Natural killer cell (primary cell): ENCODE data around the gene VGLL4. TPM values are rescaled to one million over a fixed set of nuclear protein-coding genes. Genes with fewer than 3 reads are reported as not detected.

ENCODE experiments used
- ATAC-seq, 3 donors: fragments of 150-1000 bp in 2 of 3; fragments of 200-7000 bp in 1 of 3; cut with Tn5 transposase; 1 replicate in 1 of 3; 2 replicates in 2 of 3; pipeline ENCODE4 v1.10.0; 2021; ENCODE audit warnings: mild to moderate bottlenecking in 2 of 3, moderate library complexity in 2 of 3
- DNase-seq, 2 donors: peaks; one replicate each; pipeline versions ENCODE4 v3.0.0 to v3.0.0-alpha.2; 2013 to 2021; ENCODE audit warnings: mixed read lengths in 1 of 2
- H3K27ac ChIP-seq: one replicate; pipeline ENCODE4 v1.5.1; 2013; ENCODE audit warnings: mild to moderate bottlenecking, low read length
- H3K27me3 ChIP-seq: one replicate; pipeline ENCODE4 v1.6.1; 2013; ENCODE audit warnings: low read length; ENCODE audit not compliant: control insufficient read depth, insufficient read depth
- H3K36me3 ChIP-seq: one replicate; pipeline ENCODE4 v1.6.1; 2013; ENCODE audit warnings: low read length; ENCODE audit not compliant: control insufficient read depth, insufficient read depth
- H3K4me1 ChIP-seq: one replicate; pipeline ENCODE4 v1.6.1; 2013; ENCODE audit warnings: low read length; ENCODE audit not compliant: control insufficient read depth, insufficient read depth
- H3K4me3 ChIP-seq: one replicate; pipeline ENCODE4 v1.5.1; 2013; ENCODE audit warnings: low read length
- H3K9me3 ChIP-seq: one replicate; pipeline ENCODE4 v1.6.1; 2013; ENCODE audit warnings: low read length; ENCODE audit not compliant: control insufficient read depth, insufficient read depth
- H3K27ac Mint-ChIP-seq, 2 donors: one replicate each; pipeline ENCODE4 v1.8.0; 2022; ENCODE audit warnings: mild to moderate bottlenecking in 2 of 2, mixed read lengths in 2 of 2, moderate library complexity in 1 of 2
- H3K27me3 Mint-ChIP-seq, 2 donors: one replicate each; pipeline ENCODE4 v1.8.0; 2022; ENCODE audit warnings: low read depth in 2 of 2, mixed read lengths in 2 of 2
- H3K36me3 Mint-ChIP-seq: one replicate; pipeline ENCODE4 v1.8.0; 2022; ENCODE audit warnings: mixed read lengths
- H3K4me1 Mint-ChIP-seq, 2 donors: one replicate each; pipeline ENCODE4 v1.8.0; 2022; ENCODE audit warnings: mixed read lengths in 2 of 2
- H3K4me3 Mint-ChIP-seq: one replicate; pipeline ENCODE4 v1.8.0; 2022; ENCODE audit warnings: mild to moderate bottlenecking, moderate library complexity, mixed read lengths
- H3K9me3 Mint-ChIP-seq, 2 donors: one replicate each; pipeline ENCODE4 v1.8.0; 2022; ENCODE audit warnings: mixed read lengths in 2 of 2
- whole genome bisulfite sequencing: methylation state at CpG from one replicate; pipeline ENCODE4 v1.1.7; 2013; ENCODE audit warnings: missing lambda C conversion rate; ENCODE audit not compliant: insufficient coverage; 5-methylcytosine and 5-hydroxymethylcytosine counted together
- intact Hi-C: fragments of 100-400 bp; cut with micrococcal nuclease; formaldehyde crosslinking; loops from one replicate; pipeline ENCODE4 v1.14.2; 2022
- total RNA-seq, 4 donors: library from RNA; stranded (reverse); fragments of 120-200 nt in 1 of 4; gene quantifications; one replicate each; pipeline versions ENCODE4 v1.2.3 to v1.2.4, GENCODE V29; 2013 to 2022
- TF ChIP-seq, protein P1 (sequence below): fragments of 200-600 bp; IDR thresholded peaks from one replicate; pipeline ENCODE4 v1.8.0; 2022; ENCODE audit warnings: antibody characterized with exemption

The VGLL4 gene
- total RNA-seq, 3 donors from 2014 or later (not counting 1 experiment from before 2014, with no cell fraction given), result 29.5 to 42.8 (median 34.6) TPM

DNA sequence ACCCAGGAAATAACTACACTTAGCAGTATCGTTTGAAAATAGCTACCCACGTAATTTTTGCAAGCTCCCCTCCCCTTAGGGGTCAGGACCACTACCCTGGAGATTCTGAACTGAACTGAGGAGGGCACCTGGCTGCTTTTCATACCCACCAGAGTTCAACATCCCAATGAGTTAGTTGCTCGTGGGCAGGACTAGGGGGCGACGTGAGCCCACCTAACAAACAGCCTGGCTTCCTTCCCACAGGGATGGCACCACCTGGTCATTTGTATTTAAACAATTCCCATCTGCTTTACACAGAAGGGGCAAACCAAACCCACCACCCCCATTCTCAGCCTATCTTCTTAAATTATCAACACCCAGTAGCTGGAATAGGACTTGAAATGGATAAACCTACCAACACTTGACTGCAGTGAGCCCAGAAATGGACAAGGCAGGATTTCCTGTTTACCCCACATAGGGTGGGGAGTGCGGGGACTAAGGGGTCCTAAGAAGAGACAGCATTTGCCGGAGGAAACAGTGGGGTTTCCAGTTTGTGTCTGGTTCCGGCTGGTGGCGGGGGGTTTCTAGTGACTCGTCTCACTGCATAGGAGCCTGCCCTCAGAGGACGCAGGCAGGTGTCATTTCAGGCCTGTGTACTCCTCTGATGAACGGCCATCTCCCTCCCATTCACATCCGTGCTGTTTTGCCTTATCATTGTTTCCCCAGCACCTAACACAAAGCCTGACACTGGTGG lies 11.6 kb upstream of the VGLL4 start:
- H3K36me3 ChIP-seq, result no peaks in the 10 kb centered on the region
- no peaks in the 10 kb centered on the region for H3K27me3 Mint-ChIP-seq
- H3K27me3 ChIP-seq, result no peaks in the 10 kb centered on the region
- no peak overlapping the region for H3K4me3 ChIP-seq
- no peaks in the 10 kb centered on the region for H3K9me3 Mint-ChIP-seq
- no peak overlapping the region for H3K4me3 Mint-ChIP-seq
- H3K9me3 ChIP-seq, result no peaks in the 10 kb centered on the region
- peaks cover 4% of the 10 kb centered on the region for H3K4me1 ChIP-seq
- peaks cover 0 to 6% of the 10 kb centered on the region in 2 donors for H3K4me1 Mint-ChIP-seq
- no peak overlapping the region for H3K27ac ChIP-seq
- H3K27ac Mint-ChIP-seq, result peak overlapping the region in 1 of 2 donors; percentile 75
- H3K36me3 Mint-ChIP-seq, result no peaks in the 10 kb centered on the region
- peak in 1 of 2 donors; percentile 44 for DNase-seq
- intact Hi-C loops, result loop anchor here (10.0 kb wide), 1 partner anchor 149 kb away; no protein-coding TSS in a partner anchor
- TF ChIP-seq, protein P1, sequence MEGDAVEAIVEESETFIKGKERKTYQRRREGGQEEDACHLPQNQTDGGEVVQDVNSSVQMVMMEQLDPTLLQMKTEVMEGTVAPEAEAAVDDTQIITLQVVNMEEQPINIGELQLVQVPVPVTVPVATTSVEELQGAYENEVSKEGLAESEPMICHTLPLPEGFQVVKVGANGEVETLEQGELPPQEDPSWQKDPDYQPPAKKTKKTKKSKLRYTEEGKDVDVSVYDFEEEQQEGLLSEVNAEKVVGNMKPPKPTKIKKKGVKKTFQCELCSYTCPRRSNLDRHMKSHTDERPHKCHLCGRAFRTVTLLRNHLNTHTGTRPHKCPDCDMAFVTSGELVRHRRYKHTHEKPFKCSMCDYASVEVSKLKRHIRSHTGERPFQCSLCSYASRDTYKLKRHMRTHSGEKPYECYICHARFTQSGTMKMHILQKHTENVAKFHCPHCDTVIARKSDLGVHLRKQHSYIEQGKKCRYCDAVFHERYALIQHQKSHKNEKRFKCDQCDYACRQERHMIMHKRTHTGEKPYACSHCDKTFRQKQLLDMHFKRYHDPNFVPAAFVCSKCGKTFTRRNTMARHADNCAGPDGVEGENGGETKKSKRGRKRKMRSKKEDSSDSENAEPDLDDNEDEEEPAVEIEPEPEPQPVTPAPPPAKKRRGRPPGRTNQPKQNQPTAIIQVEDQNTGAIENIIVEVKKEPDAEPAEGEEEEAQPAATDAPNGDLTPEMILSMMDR, result no peak
- 31% methylated on average over 13 of the region's 13 CpGs for WGBS
- ATAC-seq, result peak in 2 of 3 donors; percentile 66 to 71

DNA sequence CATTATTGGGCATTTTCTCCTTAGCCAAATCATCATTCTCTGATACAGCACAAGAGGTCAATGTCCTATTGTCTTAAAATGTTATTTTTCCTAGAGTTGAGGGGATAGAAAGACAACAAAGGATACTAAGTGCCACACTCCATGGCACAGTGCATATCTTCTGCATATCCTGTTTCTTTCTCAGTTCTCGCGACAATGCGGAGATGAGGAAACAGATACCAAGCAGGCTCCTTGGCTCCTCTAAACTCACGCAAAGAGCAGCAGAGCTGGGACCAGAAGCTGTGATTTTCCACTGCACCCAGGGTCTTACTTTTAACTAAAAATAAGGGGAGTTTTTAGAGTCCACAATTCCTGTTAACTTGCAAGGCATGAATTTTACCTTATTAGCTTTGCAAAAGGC lies 10.5 kb upstream of the VGLL4 start:
- Histone ChIP-seq H3K36me3 (no peaks in the 10 kb centered on the region), H3K27me3 (no peaks in the 10 kb centered on the region), H3K27ac (no peak overlapping the region), H3K4me3 (no peak overlapping the region), H3K4me1 (peaks cover 4% of the 10 kb centered on the region), H3K9me3 (no peaks in the 10 kb centered on the region)
- Mint-ChIP-seq H3K4me3 (no peak overlapping the region), H3K4me1 (peaks cover 0 to 6% of the 10 kb centered on the region in 2 donors), H3K9me3 (no peaks in the 10 kb centered on the region), H3K36me3 (no peaks in the 10 kb centered on the region), H3K27ac (no peak overlapping the region), H3K27me3 (no peaks in the 10 kb centered on the region)
- DNase-seq, result no peak
- TF ChIP-seq, protein P1, result no peak
- intact Hi-C loops, result loop anchor here (5.0 to 10.0 kb wide), 2 partner anchors 151 to 592 kb away; no protein-coding TSS in a partner anchor
- WGBS, result 84% methylated on average over 4 of the region's 4 CpGs
- no peak for ATAC-seq

DNA sequence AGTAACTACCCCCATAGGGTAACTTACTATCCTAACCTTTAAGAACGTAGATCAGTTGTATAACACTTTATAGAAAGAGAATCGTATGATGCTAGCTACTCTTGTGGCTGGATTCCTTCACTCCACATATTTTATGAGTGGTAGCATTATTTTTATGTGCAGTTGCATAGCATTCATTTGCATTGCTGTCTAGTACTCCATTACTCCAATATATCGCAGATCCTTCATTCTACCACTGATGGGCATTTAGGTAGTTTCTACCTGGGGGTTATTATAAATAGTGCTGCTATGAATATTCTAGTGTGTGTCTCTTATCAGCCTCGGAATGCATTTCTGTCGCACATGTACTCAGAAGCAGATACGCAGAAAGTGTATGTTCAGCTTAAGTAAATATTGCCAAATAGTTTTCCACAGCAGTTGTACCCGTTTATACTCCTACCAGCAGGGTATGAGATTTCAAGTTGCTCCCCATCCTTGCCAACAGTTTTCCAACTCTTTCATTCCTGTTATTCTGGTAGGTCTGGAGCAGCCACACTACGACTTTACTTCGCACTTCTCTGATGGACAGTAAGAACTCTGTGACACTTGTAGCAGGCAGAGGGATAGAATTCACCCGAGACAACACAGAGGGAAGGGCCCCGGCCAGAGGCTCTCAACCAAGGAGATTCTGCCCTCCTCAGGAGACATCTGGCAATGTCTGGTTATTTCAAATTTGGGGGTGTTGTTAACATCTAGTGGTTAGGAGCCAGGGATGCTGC lies 9.8 kb upstream of the VGLL4 start:
- H3K4me3 ChIP-seq, result no peak overlapping the region
- Mint-ChIP-seq H3K9me3 (no peaks in the 10 kb centered on the region), H3K27ac (no peak overlapping the region), H3K36me3 (no peaks in the 10 kb centered on the region), H3K4me3 (no peak overlapping the region), H3K27me3 (no peaks in the 10 kb centered on the region), H3K4me1 (peaks cover 0 to 6% of the 10 kb centered on the region in 2 donors)
- H3K9me3 ChIP-seq, result no peaks in the 10 kb centered on the region
- H3K36me3 ChIP-seq, result no peaks in the 10 kb centered on the region
- DNase-seq, result no peak
- 90% methylated on average over 8 of the region's 11 CpGs for WGBS
- H3K4me1 ChIP-seq, result peaks cover 4% of the 10 kb centered on the region
- intact Hi-C loops, result loop anchor here (5.0 to 10.0 kb wide), 2 partner anchors 151 to 591 kb away; no protein-coding TSS in a partner anchor
- H3K27ac ChIP-seq, result no peak overlapping the region
- TF ChIP-seq, protein P1, result no peak
- ATAC-seq, result no peak
- no peaks in the 10 kb centered on the region for H3K27me3 ChIP-seq
